ENCODE measurements around the gene NECTIN4. TPM values are rescaled to one million over a fixed set of nuclear protein-coding genes. Genes with fewer than 3 reads are reported as not detected.

NECTIN4 gene
- total and polyA plus RNA-seq, 2 of the 13 experiments (the other 11 are each of a cell fraction or from before 2014, with no cell fraction given) = 5.9 to 12.4 TPM

DNA sequence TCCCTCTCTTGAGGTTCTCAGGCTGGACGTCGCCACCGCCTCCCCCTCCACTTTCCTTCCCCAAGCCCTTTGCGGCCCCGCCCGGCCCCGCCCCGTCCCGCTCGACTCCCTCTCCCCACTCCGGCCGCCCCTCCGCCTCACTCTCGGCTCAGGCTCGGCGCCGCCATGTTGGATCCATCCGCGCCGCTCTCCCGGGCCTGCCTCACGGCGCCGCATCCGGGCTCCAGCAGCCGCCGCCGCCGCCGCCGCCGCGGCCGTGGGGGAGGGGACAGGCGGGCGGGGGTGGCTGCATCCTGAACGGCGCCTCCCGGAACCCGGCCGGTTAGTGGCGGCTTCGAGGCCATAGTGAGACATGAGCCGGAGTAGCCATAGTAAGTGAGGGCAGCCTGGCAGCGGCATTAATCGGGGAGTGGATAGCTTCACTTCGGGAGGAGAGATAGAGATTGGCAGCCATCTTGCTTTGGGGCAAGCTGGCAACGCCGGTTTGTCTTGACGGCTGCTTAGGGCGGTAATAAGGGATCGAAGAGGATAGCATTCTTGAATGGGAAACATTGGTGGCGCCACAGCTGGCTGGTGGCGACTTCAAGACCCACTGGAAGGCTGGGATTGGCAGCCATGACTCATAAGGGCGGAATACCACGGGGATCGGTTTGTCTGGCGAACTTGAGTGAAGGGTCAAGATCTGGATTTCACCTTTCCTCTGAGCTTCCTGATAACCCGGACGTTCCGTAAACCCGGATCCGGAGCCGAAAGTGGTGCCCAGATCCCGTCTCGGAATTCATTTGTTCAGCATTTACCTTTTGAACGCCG is 43.3 kb upstream of the NECTIN4 start, which contains the start of gene DEDD (continued):
- TF ChIP-seq ZNF883 (CRISPR knock-in tag; IDR thresholded peaks at IDR 0.05; ENCODE audit: not compliant biosample characterization) (no peak), CC2D1A (CRISPR knock-in tag; IDR thresholded peaks at IDR 0.05) (no peak), SYNCRIP (IDR thresholded peaks at IDR 0.05; ENCODE audit: insufficient read depth, low read depth, low read length) (no peak), SP140L (CRISPR knock-in tag; IDR thresholded peaks at IDR 0.05; ENCODE audit: borderline replicate concordance) (no peak), NFIC (IDR thresholded peaks at IDR 0.05; ENCODE audit: low read length) (peak; percentile 48; the same call in 1 of the 2 replicates), REXO4 (CRISPR knock-in tag; IDR thresholded peaks at IDR 0.05; ENCODE audit: borderline replicate concordance) (no peak), DMAP1 (CRISPR knock-in tag; IDR thresholded peaks at IDR 0.05) (no peak), ARID2 (CRISPR knock-in tag; IDR thresholded peaks at IDR 0.05; ENCODE audit: borderline replicate concordance) (no peak; the same call in 1 of the 2 replicates), RFXAP (CRISPR knock-in tag; IDR thresholded peaks at IDR 0.05; ENCODE audit: borderline replicate concordance) (no peak), TBX2 (CRISPR knock-in tag; IDR thresholded peaks at IDR 0.05; ENCODE audit: borderline replicate concordance) (0 out of 2 replicates have a peak, but pooled peaks have one; percentile 48), EZH2 (conservative IDR thresholded peaks at IDR 0.05; ENCODE audit: low read depth, low read length) (no peak), ELF3 (CRISPR knock-in tag; IDR thresholded peaks at IDR 0.05) (no peak), ZNF136 (CRISPR knock-in tag; IDR thresholded peaks at IDR 0.05; ENCODE audit: low read depth) (no peak), ZNF670 (CRISPR knock-in tag; IDR thresholded peaks at IDR 0.05; ENCODE audit: borderline replicate concordance) (peak; percentile 17; the same call in 1 of the 2 replicates), ZNF24 (IDR thresholded peaks at IDR 0.05) (peak; percentile 79), ZNF501 (CRISPR knock-in tag; IDR thresholded peaks at IDR 0.05) (no peak; the same call in 1 of the 2 replicates), HNF4A (CRISPR knock-in tag; IDR thresholded peaks at IDR 0.05) (no peak), ZNF20 (CRISPR knock-in tag; IDR thresholded peaks at IDR 0.05) (no peak)
- TF ChIP-seq, protein P1, sequence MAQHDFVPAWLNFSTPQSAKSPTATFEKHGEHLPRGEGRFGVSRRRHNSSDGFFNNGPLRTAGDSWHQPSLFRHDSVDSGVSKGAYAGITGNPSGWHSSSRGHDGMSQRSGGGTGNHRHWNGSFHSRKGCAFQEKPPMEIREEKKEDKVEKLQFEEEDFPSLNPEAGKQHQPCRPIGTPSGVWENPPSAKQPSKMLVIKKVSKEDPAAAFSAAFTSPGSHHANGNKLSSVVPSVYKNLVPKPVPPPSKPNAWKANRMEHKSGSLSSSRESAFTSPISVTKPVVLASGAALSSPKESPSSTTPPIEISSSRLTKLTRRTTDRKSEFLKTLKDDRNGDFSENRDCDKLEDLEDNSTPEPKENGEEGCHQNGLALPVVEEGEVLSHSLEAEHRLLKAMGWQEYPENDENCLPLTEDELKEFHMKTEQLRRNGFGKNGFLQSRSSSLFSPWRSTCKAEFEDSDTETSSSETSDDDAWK (CRISPR knock-in tag; IDR thresholded peaks at IDR 0.05) = no peak
- TF ChIP-seq, protein P2, sequence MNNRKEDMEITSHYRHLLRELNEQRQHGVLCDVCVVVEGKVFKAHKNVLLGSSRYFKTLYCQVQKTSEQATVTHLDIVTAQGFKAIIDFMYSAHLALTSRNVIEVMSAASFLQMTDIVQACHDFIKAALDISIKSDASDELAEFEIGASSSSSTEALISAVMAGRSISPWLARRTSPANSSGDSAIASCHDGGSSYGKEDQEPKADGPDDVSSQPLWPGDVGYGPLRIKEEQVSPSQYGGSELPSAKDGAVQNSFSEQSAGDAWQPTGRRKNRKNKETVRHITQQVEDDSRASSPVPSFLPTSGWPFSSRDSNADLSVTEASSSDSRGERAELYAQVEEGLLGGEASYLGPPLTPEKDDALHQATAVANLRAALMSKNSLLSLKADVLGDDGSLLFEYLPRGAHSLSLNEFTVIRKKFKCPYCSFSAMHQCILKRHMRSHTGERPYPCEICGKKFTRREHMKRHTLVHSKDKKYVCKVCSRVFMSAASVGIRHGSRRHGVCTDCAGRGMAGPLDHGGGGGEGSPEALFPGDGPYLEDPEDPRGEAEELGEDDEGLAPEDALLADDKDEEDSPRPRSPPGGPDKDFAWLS (CRISPR knock-in tag; IDR thresholded peaks at IDR 0.05; ENCODE audit: borderline replicate concordance) = no peak
- TF ChIP-seq, protein P3, sequence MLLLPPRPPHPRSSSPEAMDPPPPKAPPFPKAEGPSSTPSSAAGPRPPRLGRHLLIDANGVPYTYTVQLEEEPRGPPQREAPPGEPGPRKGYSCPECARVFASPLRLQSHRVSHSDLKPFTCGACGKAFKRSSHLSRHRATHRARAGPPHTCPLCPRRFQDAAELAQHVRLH (CRISPR knock-in tag; IDR thresholded peaks at IDR 0.05; ENCODE audit: borderline replicate concordance, low read depth) = no peak
- TF ChIP-seq, protein P4, sequence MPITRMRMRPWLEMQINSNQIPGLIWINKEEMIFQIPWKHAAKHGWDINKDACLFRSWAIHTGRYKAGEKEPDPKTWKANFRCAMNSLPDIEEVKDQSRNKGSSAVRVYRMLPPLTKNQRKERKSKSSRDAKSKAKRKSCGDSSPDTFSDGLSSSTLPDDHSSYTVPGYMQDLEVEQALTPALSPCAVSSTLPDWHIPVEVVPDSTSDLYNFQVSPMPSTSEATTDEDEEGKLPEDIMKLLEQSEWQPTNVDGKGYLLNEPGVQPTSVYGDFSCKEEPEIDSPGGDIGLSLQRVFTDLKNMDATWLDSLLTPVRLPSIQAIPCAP (CRISPR knock-in tag; IDR thresholded peaks at IDR 0.05; ENCODE audit: low read depth) = no peak
- TF ChIP-seq, protein P5, sequence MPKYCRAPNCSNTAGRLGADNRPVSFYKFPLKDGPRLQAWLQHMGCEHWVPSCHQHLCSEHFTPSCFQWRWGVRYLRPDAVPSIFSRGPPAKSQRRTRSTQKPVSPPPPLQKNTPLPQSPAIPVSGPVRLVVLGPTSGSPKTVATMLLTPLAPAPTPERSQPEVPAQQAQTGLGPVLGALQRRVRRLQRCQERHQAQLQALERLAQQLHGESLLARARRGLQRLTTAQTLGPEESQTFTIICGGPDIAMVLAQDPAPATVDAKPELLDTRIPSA (CRISPR knock-in tag; IDR thresholded peaks at IDR 0.05; ENCODE audit: borderline replicate concordance) = no peak

All from HepG2 (cell line).